Gastrocnemius medialis (tissue), 4 donors: ENCODE results near the gene MCCD1. TPM values are rescaled to one million over a fixed set of nuclear protein-coding genes. Genes with fewer than 3 reads are reported as not detected.

Experiments used
- ATAC-seq, 2 donors: fragments of 150-250 bp; one replicate each; pipeline ENCODE4 v1.9.1; 2016
- DNase-seq, 2 donors: peaks; one replicate each; pipeline ENCODE4 v3.0.0-alpha.2; 2019
- H3K27ac ChIP-seq, 4 donors: fragments of 200-600 bp; sonication (generic); 1 replicate in 1 of 4; 2 replicates in 3 of 4; pipeline ENCODE4 v1.5.1; 2016 to 2018; ENCODE audit warnings: mild to moderate bottlenecking in 2 of 4, moderate library complexity in 1 of 4
- H3K27me3 ChIP-seq, 3 donors: fragments of 200-600 bp; sonication (generic) in 2 of 3; 1 replicate in 1 of 3; 2 replicates in 2 of 3; pipeline versions ENCODE4 v1.5.1 to v1.6.0; 2016 to 2019; ENCODE audit warnings: mild to moderate bottlenecking in 1 of 3, moderate library complexity in 1 of 3
- H3K36me3 ChIP-seq, 2 donors: fragments of 200-600 bp; sonication (generic) in 1 of 2; one replicate each; pipeline ENCODE4 v1.5.1; 2017 to 2018
- H3K4me1 ChIP-seq, 2 donors: fragments of 200-600 bp; sonication (generic) in 1 of 2; one replicate each; pipeline ENCODE4 v1.5.1; 2016 to 2017; ENCODE audit warnings: mild to moderate bottlenecking in 2 of 2
- H3K4me3 ChIP-seq, 4 donors: fragments of 200-600 bp; sonication (generic) in 3 of 4; 1 replicate in 1 of 4; 2 replicates in 3 of 4; pipeline ENCODE4 v1.5.1; 2016 to 2019; ENCODE audit warnings: mild to moderate bottlenecking in 2 of 4
- H3K9me3 ChIP-seq, 3 donors: fragments of 200-600 bp; sonication (generic) in 2 of 3; 1 replicate in 1 of 3; 2 replicates in 2 of 3; pipeline ENCODE4 v1.5.1; 2016 to 2019
- POLR2A ChIP-seq, 2 donors: fragments of 450-650 bp; IDR thresholded peaks; one replicate each; pipeline ENCODE4 v1.6.1; 2017; ENCODE audit warnings: antibody characterized with exemption in 2 of 2, mild to moderate bottlenecking in 2 of 2, moderate library complexity in 2 of 2
- in situ Hi-C, 4 donors: fragments of 200-750 bp; cut with MboI; loops; one replicate each; pipeline versions ENCODE4 v1.15.0 to v1.8.0; 2017; ENCODE audit warnings: low sequenced_read_pairs in 4 of 4
- intact Hi-C: fragments of 100-400 bp; cut with DNase I; formaldehyde crosslinking; loops from one replicate; pipeline ENCODE4 v1.15.1; 2023; ENCODE audit warnings: low total_unique reads
- total RNA-seq, 4 donors: library from RNA; depleted of rRNA; stranded (reverse); fragments of >200 nt; gene quantifications; one replicate each; pipeline versions ENCODE4 v1.1.0 to v1.2.3, GENCODE V29; 2016
- TF ChIP-seq, protein P1 (sequence below), 5 experiments: fragments of 450-650 bp in 3 of 5; fragments of 200-600 bp in 2 of 5; sonication (generic) in 2 of 5; IDR thresholded peaks in 4 of 5; conservative IDR thresholded peaks in 1 of 5; 1 replicate in 4 of 5; 2 replicates in 1 of 5; pipeline ENCODE4 v1.5.1; 2016 to 2019; ENCODE audit warnings: antibody characterized with exemption in 5 of 5, mild to moderate bottlenecking in 3 of 5, moderate library complexity in 3 of 5

Gene MCCD1
- total RNA-seq, 4 donors from 2014 or later, result not detected

DNA sequence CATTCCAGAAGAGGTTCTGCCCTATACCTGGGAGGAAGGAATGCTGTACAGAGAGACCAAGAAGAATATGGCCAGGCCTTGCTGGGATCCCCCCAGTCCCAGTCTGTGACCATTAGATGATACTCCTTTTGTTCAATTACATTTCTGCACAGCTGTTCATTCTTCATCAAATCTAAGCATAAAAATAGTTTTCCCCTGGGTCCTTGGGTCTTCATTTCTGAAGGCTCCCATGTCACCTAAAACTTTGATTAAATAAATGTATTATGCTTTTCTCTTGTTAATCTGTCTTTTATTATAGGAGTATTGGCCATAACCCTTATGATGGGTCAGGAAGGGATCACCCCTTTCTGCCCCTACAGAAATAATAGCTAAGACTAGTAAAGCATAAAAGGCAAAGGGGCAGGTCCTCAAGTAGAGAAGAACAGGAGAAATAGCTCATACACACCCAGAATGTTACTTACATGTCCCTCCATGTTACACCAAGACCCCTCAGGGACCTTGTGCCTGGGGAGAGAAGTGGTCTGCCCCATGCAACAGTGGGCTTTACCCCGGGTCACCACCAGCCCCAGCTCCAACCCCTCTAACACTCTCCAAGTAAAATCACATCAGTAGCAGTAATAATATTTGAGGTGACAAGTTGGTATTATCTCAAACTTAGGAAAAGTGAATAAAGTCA lies 41.2 kb downstream of the MCCD1 start:
- no peak for ATAC-seq
- no peak for TF ChIP-seq POLR2A (IDR thresholded peaks at IDR 0.05)
- TF ChIP-seq, protein P1, sequence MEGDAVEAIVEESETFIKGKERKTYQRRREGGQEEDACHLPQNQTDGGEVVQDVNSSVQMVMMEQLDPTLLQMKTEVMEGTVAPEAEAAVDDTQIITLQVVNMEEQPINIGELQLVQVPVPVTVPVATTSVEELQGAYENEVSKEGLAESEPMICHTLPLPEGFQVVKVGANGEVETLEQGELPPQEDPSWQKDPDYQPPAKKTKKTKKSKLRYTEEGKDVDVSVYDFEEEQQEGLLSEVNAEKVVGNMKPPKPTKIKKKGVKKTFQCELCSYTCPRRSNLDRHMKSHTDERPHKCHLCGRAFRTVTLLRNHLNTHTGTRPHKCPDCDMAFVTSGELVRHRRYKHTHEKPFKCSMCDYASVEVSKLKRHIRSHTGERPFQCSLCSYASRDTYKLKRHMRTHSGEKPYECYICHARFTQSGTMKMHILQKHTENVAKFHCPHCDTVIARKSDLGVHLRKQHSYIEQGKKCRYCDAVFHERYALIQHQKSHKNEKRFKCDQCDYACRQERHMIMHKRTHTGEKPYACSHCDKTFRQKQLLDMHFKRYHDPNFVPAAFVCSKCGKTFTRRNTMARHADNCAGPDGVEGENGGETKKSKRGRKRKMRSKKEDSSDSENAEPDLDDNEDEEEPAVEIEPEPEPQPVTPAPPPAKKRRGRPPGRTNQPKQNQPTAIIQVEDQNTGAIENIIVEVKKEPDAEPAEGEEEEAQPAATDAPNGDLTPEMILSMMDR (IDR thresholded peaks at IDR 0.05 in 4 of 5, conservative IDR thresholded peaks at IDR 0.05 in 1 of 5), result no peak
- H3K27me3 ChIP-seq, result no peaks in the 10 kb centered on the region

DNA sequence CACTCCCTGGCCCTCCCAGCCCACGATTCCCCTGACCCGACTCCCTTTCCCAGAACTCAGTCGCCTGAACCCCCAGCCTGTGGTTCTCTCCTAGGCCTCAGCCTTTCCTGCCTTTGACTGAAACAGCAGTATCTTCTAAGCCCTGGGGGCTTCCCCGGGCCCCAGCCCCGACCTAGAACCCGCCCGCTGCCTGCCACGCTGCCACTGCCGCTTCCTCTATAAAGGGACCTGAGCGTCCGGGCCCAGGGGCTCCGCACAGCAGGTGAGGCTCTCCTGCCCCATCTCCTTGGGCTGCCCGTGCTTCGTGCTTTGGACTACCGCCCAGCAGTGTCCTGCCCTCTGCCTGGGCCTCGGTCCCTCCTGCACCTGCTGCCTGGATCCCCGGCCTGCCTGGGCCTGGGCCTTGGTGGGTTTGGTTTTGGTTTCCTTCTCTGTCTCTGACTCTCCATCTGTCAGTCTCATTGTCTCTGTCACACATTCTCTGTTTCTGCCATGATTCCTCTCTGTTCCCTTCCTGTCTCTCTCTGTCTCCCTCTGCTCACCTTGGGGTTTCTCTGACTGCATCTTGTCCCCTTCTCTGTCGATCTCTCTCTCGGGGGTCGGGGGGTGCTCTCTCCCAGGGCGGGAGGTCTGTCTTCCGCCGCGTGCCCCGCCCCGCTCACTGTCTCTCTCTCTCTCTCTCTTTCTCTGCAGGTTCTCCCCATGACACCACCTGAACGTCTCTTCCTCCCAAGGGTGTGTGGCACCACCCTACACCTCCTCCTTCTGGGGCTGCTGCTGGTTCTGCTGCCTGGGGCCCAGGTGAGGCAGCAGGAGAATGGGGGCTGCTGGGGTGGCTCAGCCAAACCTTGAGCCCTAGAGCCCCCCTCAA lies 43.5 kb downstream of the MCCD1 start, which contains the start of gene LTA:
TSS of gene LTA (plus strand) at position 249 of the 871 bp plus-strand sequence. CDS start at position 703, 454 bp downstream.
- TF ChIP-seq, protein P1 (IDR thresholded peaks at IDR 0.05 in 4 of 5, conservative IDR thresholded peaks at IDR 0.05 in 1 of 5), result no peak
- H3K27ac ChIP-seq, result no peak within 1 kb of the TSS
- in situ Hi-C loops, result no loop called here
- ATAC-seq (no peak), DNase-seq (no peak)
- no peak within 1 kb of the TSS for H3K4me3 ChIP-seq
- intact Hi-C loops, result no loop called here
- no peaks in the 10 kb centered on the region for H3K9me3 ChIP-seq
- H3K4me1 ChIP-seq, result no peaks in the 10 kb centered on the region
- H3K27me3 ChIP-seq, result no peaks in the 10 kb centered on the region
- no peaks in the 10 kb centered on the region for H3K36me3 ChIP-seq

More for the DNA sequence above, 41.2 kb downstream of the MCCD1 start:
- Histone ChIP-seq H3K36me3 (no peaks in the 10 kb centered on the region), H3K4me1 (no peaks in the 10 kb centered on the region), H3K9me3 (no peaks in the 10 kb centered on the region), H3K4me3 (no peak overlapping the region), H3K27ac (no peak overlapping the region)
- no peak for DNase-seq
- in situ Hi-C loops, result no loop called here
- intact Hi-C loops, result no loop called here

DNA sequence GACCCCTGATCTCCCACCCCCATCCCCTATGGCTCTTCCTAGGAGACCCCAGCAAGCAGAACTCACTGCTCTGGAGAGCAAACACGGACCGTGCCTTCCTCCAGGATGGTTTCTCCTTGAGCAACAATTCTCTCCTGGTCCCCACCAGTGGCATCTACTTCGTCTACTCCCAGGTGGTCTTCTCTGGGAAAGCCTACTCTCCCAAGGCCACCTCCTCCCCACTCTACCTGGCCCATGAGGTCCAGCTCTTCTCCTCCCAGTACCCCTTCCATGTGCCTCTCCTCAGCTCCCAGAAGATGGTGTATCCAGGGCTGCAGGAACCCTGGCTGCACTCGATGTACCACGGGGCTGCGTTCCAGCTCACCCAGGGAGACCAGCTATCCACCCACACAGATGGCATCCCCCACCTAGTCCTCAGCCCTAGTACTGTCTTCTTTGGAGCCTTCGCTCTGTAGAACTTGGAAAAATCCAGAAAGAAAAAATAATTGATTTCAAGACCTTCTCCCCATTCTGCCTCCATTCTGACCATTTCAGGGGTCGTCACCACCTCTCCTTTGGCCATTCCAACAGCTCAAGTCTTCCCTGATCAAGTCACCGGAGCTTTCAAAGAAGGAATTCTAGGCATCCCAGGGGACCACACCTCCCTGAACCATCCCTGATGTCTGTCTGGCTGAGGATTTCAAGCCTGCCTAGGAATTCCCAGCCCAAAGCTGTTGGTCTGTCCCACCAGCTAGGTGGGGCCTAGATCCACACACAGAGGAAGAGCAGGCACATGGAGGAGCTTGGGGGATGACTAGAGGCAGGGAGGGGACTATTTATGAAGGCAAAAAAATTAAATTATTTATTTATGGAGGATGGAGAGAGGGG lies 44.7 kb downstream of the MCCD1 start:
- in situ Hi-C loops, result no loop called here
- no peak for TF ChIP-seq POLR2A (IDR thresholded peaks at IDR 0.05)
- TF ChIP-seq, protein P1 (IDR thresholded peaks at IDR 0.05 in 4 of 5, conservative IDR thresholded peaks at IDR 0.05 in 1 of 5), result no peak
- ATAC-seq, result no peak
- intact Hi-C loops, result no loop called here
- no peaks in the 10 kb centered on the region for H3K4me1 ChIP-seq
- H3K36me3 ChIP-seq, result no peaks in the 10 kb centered on the region
- H3K27me3 ChIP-seq, result no peaks in the 10 kb centered on the region
- no peak for DNase-seq
- no peak overlapping the region for H3K4me3 ChIP-seq
- H3K9me3 ChIP-seq, result no peaks in the 10 kb centered on the region
- no peak overlapping the region for H3K27ac ChIP-seq

DNA sequence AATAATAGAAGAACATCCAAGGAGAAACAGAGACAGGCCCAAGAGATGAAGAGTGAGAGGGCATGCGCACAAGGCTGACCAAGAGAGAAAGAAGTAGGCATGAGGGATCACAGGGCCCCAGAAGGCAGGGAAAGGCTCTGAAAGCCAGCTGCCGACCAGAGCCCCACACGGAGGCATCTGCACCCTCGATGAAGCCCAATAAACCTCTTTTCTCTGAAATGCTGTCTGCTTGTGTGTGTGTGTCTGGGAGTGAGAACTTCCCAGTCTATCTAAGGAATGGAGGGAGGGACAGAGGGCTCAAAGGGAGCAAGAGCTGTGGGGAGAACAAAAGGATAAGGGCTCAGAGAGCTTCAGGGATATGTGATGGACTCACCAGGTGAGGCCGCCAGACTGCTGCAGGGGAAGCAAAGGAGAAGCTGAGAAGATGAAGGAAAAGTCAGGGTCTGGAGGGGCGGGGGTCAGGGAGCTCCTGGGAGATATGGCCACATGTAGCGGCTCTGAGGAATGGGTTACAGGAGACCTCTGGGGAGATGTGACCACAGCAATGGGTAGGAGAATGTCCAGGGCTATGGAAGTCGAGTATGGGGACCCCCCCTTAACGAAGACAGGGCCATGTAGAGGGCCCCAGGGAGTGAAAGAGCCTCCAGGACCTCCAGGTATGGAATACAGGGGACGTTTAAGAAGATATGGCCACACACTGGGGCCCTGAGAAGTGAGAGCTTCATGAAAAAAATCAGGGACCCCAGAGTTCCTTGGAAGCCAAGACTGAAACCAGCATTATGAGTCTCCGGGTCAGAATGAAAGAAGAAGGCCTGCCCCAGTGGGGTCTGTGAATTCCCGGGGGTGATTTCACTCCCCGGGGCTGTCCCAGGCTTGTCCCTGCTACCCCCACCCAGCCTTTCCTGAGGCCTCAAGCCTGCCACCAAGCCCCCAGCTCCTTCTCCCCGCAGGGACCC lies 45.6 kb downstream of the MCCD1 start:
- Histone ChIP-seq H3K36me3 (no peaks in the 10 kb centered on the region), H3K4me1 (no peaks in the 10 kb centered on the region), H3K9me3 (no peaks in the 10 kb centered on the region), H3K4me3 (no peak overlapping the region), H3K27ac (peak overlapping the region in 1 of 4 donors; percentile 61), H3K27me3 (no peaks in the 10 kb centered on the region)
- in situ Hi-C loops (no loop called here), intact Hi-C loops (no loop called here)
- no peak for TF ChIP-seq POLR2A (IDR thresholded peaks at IDR 0.05)
- TF ChIP-seq, protein P1 (IDR thresholded peaks at IDR 0.05 in 4 of 5, conservative IDR thresholded peaks at IDR 0.05 in 1 of 5), result no peak
- ATAC-seq, result no peak
- DNase-seq, result no peak
